GM21526 (cell line): ENCODE results near the gene NPEPPS.

Source experiments
- ATAC-seq: cut with Tn5 transposase; IDR thresholded peaks from one replicate; pipeline ENCODE4 v1.9.1; 2021; ENCODE audit warnings: moderate library complexity; ENCODE audit not compliant: unreplicated experiment, low FRiP score

The NPEPPS gene

GRCh38 chr17:47622180-47622549 lies 91.3 kb downstream of the NPEPPS start:
- ATAC-seq = no peak

- no peak for ATAC-seq
Observed at GRCh38 chr17:47624727-47625068, 93.8 kb downstream of the NPEPPS start.

- no peak for ATAC-seq
Observed at GRCh38 chr17:47628014-47628566, 97.2 kb downstream of the NPEPPS start.

GRCh38 chr17:47629826-47630225 lies 98.9 kb downstream of the NPEPPS start:
- no peak for ATAC-seq

- ATAC-seq = no peak
Observed at GRCh38 chr17:47630614-47631013, 99.7 kb downstream of the NPEPPS start.

- ATAC-seq = no peak
Observed at GRCh38 chr17:47632991-47633390, 102.1 kb downstream of the NPEPPS start.

GRCh38 chr17:47633996-47634395 lies 103.1 kb downstream of the NPEPPS start:
- ATAC-seq = no peak

GRCh38 chr17:47634870-47635269 lies 104.0 kb downstream of the NPEPPS start:
- ATAC-seq = no peak

GRCh38 chr17:47635734-47636133 lies 104.8 kb downstream of the NPEPPS start:
- ATAC-seq = no peak

GRCh38 chr17:47636273-47637030 lies 105.5 kb downstream of the NPEPPS start:
- ATAC-seq = no peak

GRCh38 chr17:47638903-47639302 lies 108.0 kb downstream of the NPEPPS start:
- ATAC-seq = no peak

- no peak for ATAC-seq
Observed at GRCh38 chr17:47640076-47640475, 109.2 kb downstream of the NPEPPS start.

- no peak for ATAC-seq
Observed at GRCh38 chr17:47641202-47641601, 110.3 kb downstream of the NPEPPS start.

GRCh38 chr17:47643116-47643515 lies 112.2 kb downstream of the NPEPPS start:
- no peak for ATAC-seq

- no peak for ATAC-seq
Observed at GRCh38 chr17:47644324-47644723, 113.4 kb downstream of the NPEPPS start.

- peak; percentile 66 for ATAC-seq
Observed at GRCh38 chr17:47649153-47649971, 118.5 kb downstream of the NPEPPS start, which contains the start of gene KPNB1. TSS of gene KPNB1 (plus strand) at chr17:47649919. CDS start at chr17:47650245, 326 bp downstream.

- peak; percentile 0 for ATAC-seq
Observed at GRCh38 chr17:47649972-47650524, 119.1 kb downstream of the NPEPPS start.

GRCh38 chr17:47650525-47651522 lies 119.9 kb downstream of the NPEPPS start:
- peak; percentile 50 for ATAC-seq

- no peak for ATAC-seq
Observed at GRCh38 chr17:47651704-47652103, 120.8 kb downstream of the NPEPPS start.

GRCh38 chr17:47652570-47652969 lies 121.7 kb downstream of the NPEPPS start:
- no peak for ATAC-seq
